ENCODE measurements around the gene SNF8. TPM values are rescaled to one million over a fixed set of nuclear protein-coding genes. Genes with fewer than 3 reads are reported as not detected.

Gene SNF8
- total and polyA plus RNA-seq, 9 of the 15 experiments (the other 6 are each of a cell fraction or from before 2014, with no cell fraction given): 6.9 to 149 (median 117) TPM

GRCh38 chr17:48892940-48893645, 51.5 kb downstream of the SNF8 start:
- ChIA-PET POLR2A (interaction anchor here (0.5 to 4.2 kb wide), 16 partner anchors 8 to 1221 kb away, joined by 3 to 52 read pairs (median 4); partner anchors contain the start of genes SNF8 and UBE2Z), CTCF (ENCODE audit: low intra/inter-chr PET ratio) (no interaction called here)
- intact Hi-C loops (cut with micrococcal nuclease) (loop anchor here (1.0 to 10.0 kb wide), 3 partner anchors 15 to 299 kb away; partner anchors contain the start of gene UBE2Z), in situ Hi-C loops (cut with MboI) (no loop called here)
- under 1% methylated on average over 24 of the region's 24 CpGs for WGBS (ENCODE audit: insufficient coverage, low coverage, missing lambda C conversion rate)
- peaks cover 27% of the 10 kb centered on the region for H3K79me2 ChIP-seq (ENCODE audit: control insufficient read depth, insufficient read depth, low read length)
- FAIRE-seq (peak; percentile 49), DNase-seq (ENCODE audit: extremely low read depth in 1 of 4, low spot score in 3 of 4) (no peak), ATAC-seq (no peak)
- peak overlapping the region; percentile 98 for H3K4me2 ChIP-seq (ENCODE audit: insufficient read depth, low read length)
- peak overlapping the region; percentile 93 to 95 for H3K9ac ChIP-seq (ENCODE audit: insufficient read depth in 1 of 2, low read depth in 2 of 2, low read length in 2 of 2)
- peaks cover 45% of the 10 kb centered on the region for H3K36me3 ChIP-seq (ENCODE audit: control insufficient read depth, insufficient read depth, low read length)
- no peaks in the 10 kb centered on the region for H4K20me1 ChIP-seq (replicated peaks; ENCODE audit: control insufficient read depth, insufficient read depth, low read length)
- peak overlapping the region; percentile 80 for H2AFZ ChIP-seq (ENCODE audit: low read depth, low read length)
- H3K27ac ChIP-seq (ENCODE audit: extremely low read depth, low read depth, low read length): peak overlapping the region; percentile 91
- H3K27me3 ChIP-seq (ENCODE audit: control insufficient read depth in 2 of 2, insufficient read depth in 2 of 2, low read length in 2 of 2): no peaks in the 10 kb centered on the region
- BruUV-seq (replicated peaks): TSS peak; percentile 74
- no peaks in the 10 kb centered on the region for H3K9me1 ChIP-seq (ENCODE audit: control insufficient read depth, insufficient read depth, low read length)
- H3K9me3 ChIP-seq (replicated peaks; ENCODE audit: control insufficient read depth, insufficient read depth, low read depth, low read length): no peaks in the 10 kb centered on the region; the same call in 1 of the 2 replicates
- H3K4me3 ChIP-seq: peak overlapping the region; percentile 81
- H3K4me1 ChIP-seq (replicated peaks in 1 of 2; ENCODE audit: control insufficient read depth in 2 of 2, insufficient read depth in 2 of 2, low read length in 2 of 2): peaks cover 6 to 8% of the 10 kb centered on the region in 2 experiments; a peak in 2 of 5 replicates
- TF ChIP-seq CBX3 (IDR thresholded peaks at IDR 0.05; ENCODE audit: borderline replicate concordance in 1 of 2, low read length in 2 of 2) (no peak), HDAC1 (IDR thresholded peaks at IDR 0.05) (0 out of 4 replicates have a peak, but pooled peaks of 1 of the 2 experiments have one; percentile 10), PHB (CRISPR knock-in tag; IDR thresholded peaks at IDR 0.05) (no peak), FOXM1 (IDR thresholded peaks at IDR 0.05; ENCODE audit: low read depth) (0 out of 2 replicates have a peak, but pooled peaks have one; percentile 5), FOXM1 (CRISPR knock-in tag; IDR thresholded peaks at IDR 0.05; ENCODE audit: low read depth) (peak; percentile 80; the same call in 1 of the 2 replicates), PHF20 (IDR thresholded peaks at IDR 0.05; ENCODE audit: partially characterized antibody) (peak; percentile 2), ELF1 (tag; IDR thresholded peaks at IDR 0.05) (0 out of 2 replicates have a peak, but pooled peaks have one; percentile 3), MNT (conservative IDR thresholded peaks at IDR 0.05) (peak in 1 of 2 experiments; percentile 11; a peak in 1 of 4 replicates), CEBPB (tag; IDR thresholded peaks at IDR 0.05) (peak; percentile 69), MTF1 (CRISPR knock-in tag; IDR thresholded peaks at IDR 0.05; ENCODE audit: borderline replicate concordance) (no peak), MYC (IDR thresholded peaks at IDR 0.05; ENCODE audit: low read depth, low read length) (no peak), MYC (CRISPR knock-in tag; IDR thresholded peaks at IDR 0.05; ENCODE audit: borderline replicate concordance, low read depth) (peak; percentile 6; the same call in 1 of the 2 replicates), ZKSCAN8 (CRISPR knock-in tag; IDR thresholded peaks at IDR 0.05) (no peak), HDGF (IDR thresholded peaks at IDR 0.05) (no peak), GATA2 (CRISPR knock-in tag; IDR thresholded peaks at IDR 0.05) (peak; percentile 42; the same call in 1 of the 2 replicates), IRF2 (CRISPR knock-in tag; IDR thresholded peaks at IDR 0.05) (0 out of 2 replicates have a peak, but pooled peaks have one; percentile 20), ATF6 (CRISPR knock-in tag; IDR thresholded peaks at IDR 0.05) (0 out of 2 replicates have a peak, but pooled peaks have one; percentile 35), SREBF2 (CRISPR knock-in tag; IDR thresholded peaks at IDR 0.05) (0 out of 2 replicates have a peak, but pooled peaks have one; percentile 37)
